ENCODE data around the gene LCE5A. TPM values are rescaled to one million over a fixed set of nuclear protein-coding genes. Genes with fewer than 3 reads are reported as not detected.

Gene LCE5A, protein sequence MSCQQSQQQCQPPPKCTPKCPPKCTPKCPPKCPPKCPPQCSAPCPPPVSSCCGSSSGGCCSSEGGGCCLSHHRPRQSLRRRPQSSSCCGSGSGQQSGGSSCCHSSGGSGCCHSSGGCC
- total RNA-seq, result not detected in 2 replicates

DNA sequence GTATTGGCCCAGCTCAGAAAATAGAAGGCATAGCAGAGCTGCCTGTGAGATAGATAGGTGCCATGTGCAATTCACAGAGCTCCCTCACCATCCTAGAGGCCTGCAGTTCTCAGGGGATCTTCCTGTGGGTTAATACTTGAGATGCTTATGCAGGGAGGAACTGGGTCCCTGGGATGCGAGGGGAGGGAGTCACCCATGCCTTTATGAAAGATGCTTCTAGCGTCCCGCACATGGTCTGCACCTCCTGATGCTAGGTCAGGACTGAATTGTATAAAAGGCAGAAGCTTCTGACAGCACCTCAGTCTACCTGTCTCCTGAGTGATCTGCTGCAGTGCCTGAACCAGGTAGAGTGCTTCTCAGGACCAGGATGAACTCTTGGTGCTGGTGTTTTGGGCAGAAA, at the start of gene LCE5A:
LCE5A (plus strand) TSS at position 301 of the 400 bp plus-strand sequence. CDS start 732 bp downstream, outside the sequence.
- DNase-seq (ENCODE audit: low read depth in 2 of 2), result no peak

GRCh38 chr1:152461544-152461943, 49.1 kb upstream of the LCE5A start:
- peak; percentile 57 to 68 for DNase-seq (ENCODE audit: low read depth in 2 of 2)

GRCh38 chr1:152462636-152463035, 48.0 kb upstream of the LCE5A start:
- no peak for DNase-seq (ENCODE audit: low read depth in 2 of 2)

DNA sequence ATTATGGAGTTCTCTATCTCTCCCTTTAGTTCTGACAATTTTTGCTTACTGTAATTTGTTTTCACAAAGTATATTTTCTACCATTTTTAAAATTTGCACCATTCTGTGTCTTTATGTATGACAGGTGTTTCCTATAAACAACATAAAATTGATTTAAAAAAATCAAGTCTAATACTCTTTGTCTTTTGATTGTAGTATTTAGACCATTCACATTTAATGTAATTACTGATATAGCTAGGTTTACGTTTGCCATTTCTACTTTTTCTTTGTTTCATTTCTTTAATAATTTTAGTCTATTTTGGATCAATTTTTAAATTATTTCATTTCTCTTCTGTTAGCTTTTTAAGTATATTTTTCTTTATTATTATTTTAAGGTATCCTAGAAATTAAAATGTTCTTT, 44.4 kb upstream of the LCE5A start:
- no peak for DNase-seq (ENCODE audit: low read depth in 2 of 2)

- DNase-seq (ENCODE audit: low read depth in 2 of 2), result no peak
Observed at GRCh38 chr1:152473887-152474537, 36.6 kb upstream of the LCE5A start.

- peak in 1 of 2 donors; percentile 45 for DNase-seq (ENCODE audit: low read depth in 2 of 2)
Observed at GRCh38 chr1:152479792-152480595, 30.6 kb upstream of the LCE5A start.

DNA sequence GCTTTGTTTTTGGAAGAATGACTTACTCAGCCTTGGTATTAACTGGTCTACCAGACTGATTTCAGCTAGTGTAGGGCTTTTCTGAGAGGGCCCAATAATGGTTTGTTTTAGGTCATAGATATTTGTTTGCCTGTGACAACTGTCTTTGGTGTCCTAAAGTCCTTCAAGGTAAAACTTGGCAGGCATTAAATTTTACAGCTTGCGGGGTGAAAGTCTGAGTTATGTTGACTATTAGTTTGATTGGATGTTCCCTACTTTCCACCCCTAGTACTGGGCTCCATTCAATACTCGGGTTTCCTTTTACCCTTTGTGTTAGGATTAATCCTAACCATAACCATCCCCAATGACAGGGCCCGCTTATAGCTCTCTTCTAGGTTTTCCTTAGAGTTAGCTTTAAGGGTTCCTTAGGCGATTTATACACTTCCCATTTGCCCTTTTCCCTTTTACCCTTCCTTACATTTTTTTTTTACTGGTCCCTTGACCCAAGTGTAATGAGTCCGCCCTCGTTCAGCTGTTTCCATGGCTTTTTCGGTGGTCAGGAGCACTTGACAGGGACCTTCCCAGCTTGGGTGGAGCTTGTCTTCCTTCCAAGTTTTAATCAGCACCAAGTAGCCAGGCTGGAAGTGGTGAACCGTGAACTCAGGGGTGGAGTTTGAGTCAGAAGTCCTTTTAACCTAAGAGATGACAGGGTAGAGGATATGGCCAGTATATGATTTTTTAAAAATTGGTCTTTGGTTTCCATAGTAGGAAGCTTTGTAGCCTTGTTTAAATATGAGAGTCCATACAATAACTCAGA, 28.5 kb upstream of the LCE5A start:
- DNase-seq (ENCODE audit: low read depth in 2 of 2), result no peak

DNA sequence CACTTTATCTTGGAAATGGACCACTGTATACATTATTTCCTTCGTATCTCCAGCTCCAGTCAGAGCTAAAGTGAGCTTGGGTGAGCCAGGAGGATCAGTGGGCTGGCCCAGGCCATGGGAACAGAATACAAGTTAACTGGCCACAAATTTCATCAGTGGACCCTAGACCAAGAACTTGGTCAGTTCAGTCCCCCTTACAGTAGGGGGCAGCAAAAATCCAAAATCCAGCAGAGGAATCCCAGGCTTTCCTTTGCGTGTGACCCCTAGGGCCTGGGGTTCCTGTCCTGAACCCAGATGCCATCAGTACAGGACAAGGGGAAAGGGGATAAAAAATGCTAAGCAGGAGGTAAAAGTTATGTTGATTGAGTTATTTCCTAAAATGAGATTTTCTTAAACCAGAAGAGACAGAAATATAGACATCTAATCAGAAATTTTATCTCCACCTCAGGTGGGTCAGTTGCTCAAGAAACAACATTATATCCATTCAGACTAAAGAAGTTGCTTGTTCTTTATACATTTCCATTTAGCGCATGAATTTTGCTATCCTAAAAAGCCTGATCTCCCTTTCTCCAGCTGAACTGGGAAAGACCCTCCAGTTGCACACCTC, 24.1 kb upstream of the LCE5A start:
- no peak for DNase-seq (ENCODE audit: low read depth in 2 of 2)

- DNase-seq (ENCODE audit: low read depth in 2 of 2), result no peak
Observed at GRCh38 chr1:152487871-152488270, 22.7 kb upstream of the LCE5A start.

DNA sequence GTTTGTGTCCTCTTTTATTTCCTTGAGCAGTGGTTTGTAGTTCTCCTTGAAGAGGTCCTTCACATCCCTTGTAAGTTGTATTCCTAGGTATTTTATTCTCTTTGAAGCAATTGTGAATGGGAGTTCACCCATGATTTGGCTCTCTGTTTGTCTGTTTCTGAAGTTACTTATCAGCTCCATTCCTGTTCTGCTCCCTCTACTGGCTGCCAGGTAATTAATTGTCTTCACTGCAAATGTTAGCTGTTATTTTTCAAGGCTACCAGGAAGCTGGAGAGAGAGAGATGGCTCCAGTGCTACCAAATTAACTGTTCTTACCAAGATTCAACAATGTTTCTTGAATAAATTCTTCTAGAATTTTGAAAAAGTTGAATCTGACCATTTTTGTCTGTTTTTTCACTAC, 19.1 kb upstream of the LCE5A start:
- peak in 1 of 2 donors; percentile 9 for DNase-seq (ENCODE audit: low read depth in 2 of 2)

- DNase-seq (ENCODE audit: low read depth in 2 of 2), result peak in 1 of 2 donors; percentile 38
Observed at GRCh38 chr1:152495066-152495675, 15.4 kb upstream of the LCE5A start.

DNA sequence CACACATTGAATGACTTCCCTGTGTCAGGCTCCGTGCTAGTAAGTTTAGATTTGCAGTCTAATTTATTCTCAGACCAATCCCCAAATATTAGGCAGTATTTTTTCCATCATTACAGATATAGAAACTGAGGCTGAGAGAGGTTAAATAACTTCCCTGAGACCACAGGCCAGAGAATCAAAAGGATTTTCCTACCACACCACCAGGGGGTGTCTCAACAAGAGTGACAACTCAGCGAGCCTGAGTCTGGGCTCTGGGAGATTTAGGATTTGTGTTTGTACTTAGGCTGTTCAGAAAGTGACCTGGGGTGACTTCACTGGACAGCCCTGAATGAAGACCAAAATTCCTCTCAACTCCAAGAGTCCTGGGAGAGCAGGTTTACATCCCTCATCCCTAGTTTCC, 13.3 kb upstream of the LCE5A start:
- DNase-seq (ENCODE audit: low read depth in 2 of 2), result peak in 1 of 2 donors; percentile 39

DNA sequence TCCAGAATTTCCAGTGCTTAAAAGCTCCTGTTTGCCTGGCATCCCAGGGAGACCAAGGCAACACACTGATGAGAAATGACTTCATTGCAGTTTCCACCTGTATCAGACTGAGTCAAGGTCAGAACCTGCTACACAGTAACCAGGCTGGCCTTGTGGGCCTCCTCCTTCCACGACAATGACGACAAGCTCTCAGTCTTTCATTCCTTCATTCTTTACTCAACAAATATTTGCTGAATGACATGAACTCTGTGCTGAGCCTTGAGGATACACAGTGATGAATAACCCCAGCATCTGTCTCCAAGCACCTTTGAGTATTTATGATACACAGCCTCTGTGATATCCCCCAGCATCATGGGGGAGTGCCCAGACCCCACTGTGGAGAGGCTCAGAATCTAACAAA, 8.9 kb upstream of the LCE5A start:
- DNase-seq (ENCODE audit: low read depth in 2 of 2), result no peak

DNA sequence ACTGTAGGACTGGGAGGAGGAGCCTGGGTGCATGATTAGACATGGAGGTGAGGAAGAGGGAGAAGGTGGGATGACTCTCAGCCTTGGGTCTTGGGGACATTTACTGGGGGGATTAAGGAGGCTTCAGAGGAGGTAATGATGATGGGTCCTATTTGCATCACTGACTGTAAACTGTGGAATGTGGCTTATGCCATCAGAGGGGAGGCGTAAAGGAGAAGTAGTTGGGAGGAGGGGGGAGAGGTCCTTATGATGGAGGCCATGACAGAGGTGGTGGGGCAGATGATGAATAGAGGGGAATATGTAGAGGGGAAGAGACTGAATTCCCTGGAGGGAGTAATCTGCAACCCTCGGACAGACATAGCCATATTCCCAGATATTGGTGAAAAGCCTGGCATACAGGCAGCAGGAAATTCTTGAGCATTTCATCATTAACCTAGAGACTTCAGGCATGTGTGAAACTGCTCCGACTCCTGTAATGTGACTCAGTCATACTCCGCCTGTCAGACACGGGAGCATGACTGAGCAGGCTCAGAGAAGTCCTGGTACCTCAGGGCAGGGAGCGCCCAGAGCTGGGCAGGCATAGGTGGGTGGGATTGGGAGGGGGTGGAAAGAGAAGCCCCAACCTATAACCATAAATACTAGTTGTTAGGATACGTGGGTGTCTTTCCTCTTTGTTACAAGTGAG, 8.0 kb upstream of the LCE5A start:
- DNase-seq (ENCODE audit: low read depth in 2 of 2), result peak in 1 of 2 donors; percentile 12

- DNase-seq (ENCODE audit: low read depth in 2 of 2), result no peak
Observed at GRCh38 chr1:152505083-152505482, 5.5 kb upstream of the LCE5A start.

- DNase-seq (ENCODE audit: low read depth in 2 of 2), result no peak
Observed at GRCh38 chr1:152506899-152507498, 3.6 kb upstream of the LCE5A start.

DNA sequence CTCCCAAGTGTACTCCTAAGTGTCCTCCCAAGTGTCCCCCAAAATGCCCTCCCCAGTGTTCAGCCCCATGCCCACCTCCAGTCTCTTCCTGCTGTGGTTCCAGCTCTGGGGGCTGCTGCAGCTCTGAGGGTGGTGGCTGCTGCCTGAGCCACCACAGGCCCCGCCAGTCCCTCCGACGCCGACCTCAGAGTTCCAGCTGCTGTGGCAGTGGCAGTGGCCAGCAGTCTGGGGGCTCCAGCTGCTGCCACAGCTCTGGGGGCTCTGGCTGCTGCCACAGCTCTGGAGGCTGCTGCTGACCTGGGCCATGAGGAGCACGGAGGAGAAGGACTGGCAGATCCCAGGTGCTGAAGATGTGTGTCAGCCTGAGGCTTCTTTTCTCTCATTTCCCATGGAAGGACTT, 993 bp downstream of the LCE5A start:
- no peak for DNase-seq (ENCODE audit: low read depth in 2 of 2)

DNA sequence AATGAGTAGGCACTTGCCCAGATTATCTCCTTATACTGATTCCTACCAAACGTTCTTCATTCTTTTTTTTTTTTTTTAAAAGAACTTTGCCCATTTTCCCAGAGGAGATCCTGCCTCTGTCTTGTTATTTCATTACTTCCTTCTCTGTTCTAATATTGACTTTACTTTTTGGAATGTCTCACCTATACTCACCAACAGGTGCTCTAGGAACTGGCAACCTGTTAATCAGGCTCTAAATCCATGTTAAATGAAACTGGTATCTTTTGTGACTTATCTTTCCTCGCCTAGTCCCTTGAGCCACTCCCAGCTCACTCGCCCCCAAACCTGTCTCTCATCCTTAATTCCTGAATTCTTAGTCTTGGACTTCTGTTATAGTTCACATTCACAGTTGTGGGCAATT, 2.5 kb downstream of the LCE5A start:
- no peak for DNase-seq (ENCODE audit: low read depth in 2 of 2)

- DNase-seq (ENCODE audit: low read depth in 2 of 2), result no peak
Observed at GRCh38 chr1:152514715-152515433, 4.3 kb downstream of the LCE5A start.
